IMR-90 (cell line): Measurements from ENCODE around the gene SNRPB2. TPM values are rescaled to one million over a fixed set of nuclear protein-coding genes. Genes with fewer than 3 reads are reported as not detected.

ENCODE experiments used
- ATAC-seq: fragments of 200-7000 bp; cut with Tn5 transposase; 2 replicates; pipeline ENCODE4 v1.9.1; 2020; ENCODE audit warnings: low read depth, mild to moderate bottlenecking, moderate library complexity
- BruUV-seq: library from RNA; stranded (reverse); fragments of 400-500 nt; replicated peaks from 2 replicates; lab custom pipeline; 2021; lab: Mats Ljungman, UMichigan
- CTCF ChIA-PET: fragments of 300-600 bp; formaldehyde crosslinking; extraction: SDS; loops from one replicate; lab custom pipeline; 2021; ENCODE audit warnings: antibody characterized with exemption; lab: Yijun Ruan, JAX
- POLR2A ChIA-PET: fragments of 300-600 bp; sonication (Branson Sonifier 250); formaldehyde crosslinking; loops from one replicate; lab custom pipeline; 2022; ENCODE audit warnings: antibody characterized with exemption; ENCODE audit not compliant: unreplicated experiment; lab: Charles Lee
- DNase-seq: peaks from one replicate; pipeline ENCODE4 v3.0.0; 2013
- H2AFZ ChIP-seq: replicated peaks from 2 replicates; pipeline ENCODE3; 2013; ENCODE audit warnings: low read length, mild to moderate bottlenecking; ENCODE audit not compliant: poor library complexity
- H2AK5ac ChIP-seq: 2 replicates; pipeline ENCODE4 v1.6.1; 2013; ENCODE audit warnings: low read depth, low read length, inconsistent platforms
- H2AK9ac ChIP-seq: replicated peaks from 2 replicates; pipeline ENCODE3; 2013; ENCODE audit warnings: mild to moderate bottlenecking, low read depth, low read length, moderate library complexity; ENCODE audit not compliant: poor library complexity
- H2BK120ac ChIP-seq: 2 replicates; pipeline ENCODE4 v1.6.1; 2013; ENCODE audit warnings: low read depth, low read length, inconsistent platforms
- H2BK15ac ChIP-seq: 3 replicates; pipeline ENCODE4 v1.6.1; 2013; ENCODE audit warnings: low read depth, low read length, inconsistent platforms
- H2BK20ac ChIP-seq: 2 replicates; pipeline ENCODE4 v1.6.1; 2013; ENCODE audit warnings: low read depth, mild to moderate bottlenecking, inconsistent platforms, low read length, moderate library complexity
- H2BK5ac ChIP-seq: 2 replicates; pipeline ENCODE4 v1.6.1; 2013; ENCODE audit warnings: mild to moderate bottlenecking, low read depth, low read length, inconsistent platforms; ENCODE audit not compliant: poor library complexity, severe bottlenecking
- H3K14ac ChIP-seq: replicated peaks from 2 replicates; pipeline ENCODE4 v1.6.1; 2013; ENCODE audit warnings: low read depth, low read length, inconsistent platforms
- H3K18ac ChIP-seq: 2 replicates; pipeline ENCODE4 v1.6.1; 2013; ENCODE audit warnings: low read depth, low read length, control low read depth
- H3K23ac ChIP-seq: 2 replicates; pipeline ENCODE4 v1.6.1; 2013; ENCODE audit warnings: low read depth, low read length, inconsistent platforms
- H3K27ac ChIP-seq: 2 replicates; pipeline ENCODE4 v1.5.1; 2013; ENCODE audit warnings: mild to moderate bottlenecking, control low read depth, low read length; ENCODE audit not compliant: insufficient read depth
- H3K27me3 ChIP-seq: 2 replicates; pipeline ENCODE4 v1.6.1; 2013; ENCODE audit warnings: low read length; ENCODE audit not compliant: control insufficient read depth, insufficient read depth
- H3K36me3 ChIP-seq: 2 replicates; pipeline ENCODE4 v1.6.1; 2013; ENCODE audit warnings: low read length, mixed read lengths; ENCODE audit not compliant: control insufficient read depth, insufficient read depth
- H3K4ac ChIP-seq: 2 replicates; pipeline ENCODE4 v1.6.1; 2013; ENCODE audit warnings: low read depth, low read length, inconsistent platforms
- H3K4me1 ChIP-seq: 2 replicates; pipeline ENCODE4 v1.6.1; 2013; ENCODE audit warnings: low read length, mixed read lengths; ENCODE audit not compliant: control insufficient read depth, insufficient read depth
- H3K4me2 ChIP-seq: 2 replicates; pipeline ENCODE4 v1.6.1; 2013; ENCODE audit warnings: low read depth, mild to moderate bottlenecking, control low read depth, low read length, moderate library complexity
- H3K4me3 ChIP-seq: 2 replicates; pipeline ENCODE4 v1.5.1; 2013; ENCODE audit warnings: low read depth, mild to moderate bottlenecking, control low read depth, low read length, moderate library complexity; ENCODE audit not compliant: insufficient read depth
- H3K56ac ChIP-seq: 2 replicates; pipeline ENCODE4 v1.6.1; 2013; ENCODE audit warnings: low read length, inconsistent platforms; ENCODE audit not compliant: insufficient read depth; ENCODE audit errors: extremely low read depth
- H3K79me1 ChIP-seq, 2 experiments: 2 replicates each; pipeline ENCODE4 v1.6.1; 2013; ENCODE audit warnings: low read length in 2 of 2, inconsistent platforms in 1 of 2, low read depth in 1 of 2
- H3K9ac ChIP-seq: 2 replicates; pipeline ENCODE4 v1.6.1; 2013; ENCODE audit warnings: low read depth, low read length, control low read depth
- H3K9me1 ChIP-seq: 2 replicates; pipeline ENCODE4 v1.6.1; 2013; ENCODE audit warnings: low read length, inconsistent platforms; ENCODE audit not compliant: insufficient read depth
- H3K9me3 ChIP-seq: 2 replicates; pipeline ENCODE4 v1.6.1; 2013; ENCODE audit warnings: low read length; ENCODE audit not compliant: control insufficient read depth, insufficient read depth
- H4K20me1 ChIP-seq: 2 replicates; pipeline ENCODE4 v1.6.1; 2013; ENCODE audit warnings: low read length, inconsistent platforms; ENCODE audit not compliant: insufficient read depth
- H4K5ac ChIP-seq: 2 replicates; pipeline ENCODE4 v1.6.1; 2013; ENCODE audit warnings: mild to moderate bottlenecking, low read depth, low read length, control low read depth
- H4K8ac ChIP-seq, 2 experiments: 2 replicates each; pipeline ENCODE4 v1.6.1; 2013; ENCODE audit warnings: low read depth in 2 of 2, low read length in 2 of 2, control low read depth in 1 of 2, inconsistent platforms in 1 of 2
- H4K91ac ChIP-seq: 2 replicates; pipeline ENCODE4 v1.6.1; 2013; ENCODE audit warnings: low read depth, low read length, inconsistent platforms; ENCODE audit not compliant: insufficient read depth
- BHLHE40 ChIP-seq: fragments of 150-350 bp; IDR thresholded peaks from 2 replicates; pipeline ENCODE4 v1.6.1; 2016; ENCODE audit warnings: mild to moderate bottlenecking, low read depth, low read length
- CEBPB ChIP-seq: IDR thresholded peaks from 2 replicates; pipeline ENCODE4 v1.6.1; 2012; ENCODE audit warnings: low read depth, low read length, improper control_type of control experiment
- dilution Hi-C: fragments of 300-500 bp; cut with HindIII; formaldehyde crosslinking; loops from one replicate; pipeline ENCODE4 v1.14.3; 2018; ENCODE audit warnings: low sequenced_read_pairs; ENCODE audit not compliant: unreplicated experiment
- in situ Hi-C: fragments of 300-500 bp; cut with MboI; formaldehyde crosslinking; loops from 3 replicates; pipeline ENCODE4 v1.14.3; 2019; ENCODE audit warnings: low sequenced_read_pairs, inconsistent platforms, mixed read lengths
- intact Hi-C: fragments of 100-400 bp; cut with micrococcal nuclease; formaldehyde crosslinking; loops from 2 replicates; pipeline ENCODE4 v1.10.0; 2022
- polyA plus RNA-seq, 3 experiments: library from polyadenylated mRNA; depleted of rRNA; stranded (reverse); fragments of >200 nt; gene quantifications; 2 replicates each; pipeline ENCODE4 v1.2.3, GENCODE V29; 2012; ENCODE audit warnings: low replicate concordance in 1 of 3
- total RNA-seq: library from RNA; depleted of rRNA; stranded (reverse); fragments of >200 nt; gene quantifications from 2 replicates; pipeline ENCODE4 v1.2.3, GENCODE V29; 2012

SNRPB2 gene
- total and polyA plus RNA-seq, 2 of the 4 experiments (the other 2 are of a cell fraction) = 27.1 to 65.6 TPM

GRCh38 chr20:16752901-16753300 lies 23.1 kb downstream of the SNRPB2 start:
- H3K23ac ChIP-seq = no peak overlapping the region
- no peak overlapping the region for H2AK9ac ChIP-seq
- in situ Hi-C loops = no loop called here
- intact Hi-C loops = no loop called here
- no peaks in the 10 kb centered on the region for H4K20me1 ChIP-seq
- no peak overlapping the region for H4K8ac ChIP-seq
- no peaks in the 10 kb centered on the region for H3K36me3 ChIP-seq
- ChIA-PET CTCF (no interaction called here), POLR2A (no interaction called here)
- no peak overlapping the region for H3K4me3 ChIP-seq
- H3K56ac ChIP-seq = no peak overlapping the region
- no peak overlapping the region for H2BK5ac ChIP-seq
- H3K27me3 ChIP-seq = peaks cover 5% of the 10 kb centered on the region
- H3K27ac ChIP-seq = no peak overlapping the region
- H3K4me1 ChIP-seq = peaks cover 4% of the 10 kb centered on the region; the same call in 1 of the 2 replicates
- H3K4me2 ChIP-seq = no peak overlapping the region
- no peaks in the 10 kb centered on the region for H3K9me3 ChIP-seq
- H2AK5ac ChIP-seq = no peak overlapping the region
- H2BK120ac ChIP-seq = no peak overlapping the region
- no peak overlapping the region for H3K14ac ChIP-seq
- no peak overlapping the region for H2AFZ ChIP-seq
- H3K18ac ChIP-seq = no peak overlapping the region
- H3K9ac ChIP-seq = no peak overlapping the region
- ATAC-seq (peak; percentile 40; the same call in 1 of the 2 replicates), DNase-seq (peak; percentile 3)
- BruUV-seq = no TSS peak
- TF ChIP-seq BHLHE40 (no peak), CEBPB (peak; percentile 64)
- no peaks in the 10 kb centered on the region for H3K9me1 ChIP-seq
- H3K79me1 ChIP-seq = no peaks in the 10 kb centered on the region
- H4K91ac ChIP-seq = no peak overlapping the region
- no peak overlapping the region for H4K5ac ChIP-seq
- no peak overlapping the region for H2BK20ac ChIP-seq
- no peak overlapping the region for H2BK15ac ChIP-seq
- dilution Hi-C loops = no loop called here
- H3K4ac ChIP-seq = no peak overlapping the region
